Activated naive CD8-positive, alpha-beta T cell treated with anti-CD3 and anti-CD28 coated beads, Interleukin-2, amount 50 U/mL, for 24 hours (primary cell): Measurements from ENCODE around the gene CORO2B.
"Not testable (repeated sequence)": the region's sequence is repeated elsewhere in the genome, so short reads cannot be mapped to it uniquely, and the experiment has no call there.

Experiments
- ATAC-seq: fragments of 150-1000 bp; cut with Tn5 transposase; one replicate; pipeline ENCODE4 v1.10.0; 2021
- DNase-seq: peaks from one replicate; pipeline ENCODE4 v3.0.0; 2021
- H3K27ac Mint-ChIP-seq: one replicate; pipeline ENCODE4 v1.8.0; 2021; ENCODE audit warnings: mild to moderate bottlenecking, mixed read lengths
- H3K27me3 Mint-ChIP-seq: one replicate; pipeline ENCODE4 v1.8.0; 2021; ENCODE audit warnings: mixed read lengths
- H3K36me3 Mint-ChIP-seq: one replicate; pipeline ENCODE4 v1.8.0; 2021; ENCODE audit warnings: low read depth, mixed read lengths
- H3K4me1 Mint-ChIP-seq: one replicate; pipeline ENCODE4 v1.8.0; 2021; ENCODE audit warnings: mixed read lengths
- H3K4me3 Mint-ChIP-seq: one replicate; pipeline ENCODE4 v1.8.0; 2021; ENCODE audit warnings: mild to moderate bottlenecking, moderate library complexity, mixed read lengths
- H3K9me3 Mint-ChIP-seq: one replicate; pipeline ENCODE4 v1.8.0; 2021; ENCODE audit warnings: mixed read lengths

The CORO2B gene

DNA sequence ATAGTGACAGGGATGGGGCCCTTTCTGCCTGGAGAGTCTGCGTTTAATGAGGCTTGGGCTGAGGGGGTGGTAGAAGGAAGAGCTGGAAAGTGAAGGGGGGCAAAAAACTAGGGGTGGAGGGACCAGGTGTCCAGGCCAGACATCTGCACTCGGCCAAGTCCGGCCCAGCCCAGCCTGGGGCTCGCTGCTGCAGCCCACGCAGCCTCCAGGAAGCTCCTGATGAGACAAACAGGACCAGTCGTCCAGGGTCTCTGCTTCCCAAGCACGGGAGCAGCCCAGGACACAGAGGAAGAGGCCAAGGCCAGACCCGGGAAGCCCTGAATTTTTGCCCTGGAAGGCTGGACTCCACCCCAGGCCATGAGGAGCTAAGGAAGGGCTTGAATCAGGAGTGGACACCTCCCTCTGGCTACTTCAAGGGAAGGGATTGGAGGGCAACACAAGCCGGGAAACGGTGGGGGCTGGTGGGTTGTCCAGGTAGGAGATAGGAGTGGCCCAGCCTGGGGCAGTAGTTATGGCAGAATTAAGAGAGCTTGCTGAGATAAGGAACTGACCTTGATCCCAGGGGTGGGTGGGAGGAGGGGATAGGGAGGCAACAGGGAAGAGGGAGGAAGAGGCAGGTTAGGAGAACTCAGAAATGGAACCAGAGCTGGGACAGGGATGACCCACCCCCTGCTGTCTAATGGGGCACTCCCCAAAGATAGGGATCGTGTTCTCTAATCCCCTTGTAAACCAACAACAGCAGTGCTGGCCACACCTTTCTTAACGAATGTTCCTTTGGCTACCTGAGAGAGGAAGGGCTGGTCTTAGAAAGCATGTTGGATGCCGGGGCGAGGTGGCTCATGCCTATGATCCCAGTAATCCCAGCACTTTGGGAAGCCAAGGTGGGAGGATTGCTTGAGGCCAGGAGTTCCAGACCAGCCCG is 152.4 kb downstream of the CORO2B start:
- peaks cover 3% of the 10 kb centered on the region for H3K4me1 Mint-ChIP-seq
- H3K4me3 Mint-ChIP-seq, result no peak overlapping the region
- no peak for DNase-seq
- H3K36me3 Mint-ChIP-seq, result no peaks in the 10 kb centered on the region
- no peak for ATAC-seq
- H3K27me3 Mint-ChIP-seq, result no peaks in the 10 kb centered on the region
- H3K27ac Mint-ChIP-seq, result no peak overlapping the region
- H3K9me3 Mint-ChIP-seq, result no peaks in the 10 kb centered on the region

DNA sequence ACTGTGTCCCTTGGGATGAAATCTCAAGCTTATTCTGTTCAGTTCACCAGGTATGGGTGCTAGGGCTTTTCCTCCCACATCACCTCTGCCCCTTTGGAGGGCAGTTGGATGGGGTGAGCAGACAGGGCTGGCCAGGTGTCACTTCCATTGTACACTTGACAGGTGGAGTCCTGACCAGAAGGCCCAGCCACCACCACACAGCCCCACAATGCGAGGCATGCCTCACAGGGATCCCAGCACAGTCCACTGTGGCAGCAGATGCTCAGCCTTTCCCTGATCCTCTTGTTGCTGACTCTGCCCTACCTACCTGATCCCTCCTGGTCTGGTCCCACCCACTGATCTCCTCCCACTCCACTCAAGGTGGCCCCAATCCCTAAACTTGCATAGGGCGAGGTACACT is 153.7 kb downstream of the CORO2B start:
- Mint-ChIP-seq H3K27ac (no peak overlapping the region), H3K27me3 (no peaks in the 10 kb centered on the region), H3K9me3 (no peaks in the 10 kb centered on the region), H3K4me1 (peaks cover 3% of the 10 kb centered on the region), H3K4me3 (no peak overlapping the region), H3K36me3 (no peaks in the 10 kb centered on the region)
- ATAC-seq (no peak), DNase-seq (no peak)

DNA sequence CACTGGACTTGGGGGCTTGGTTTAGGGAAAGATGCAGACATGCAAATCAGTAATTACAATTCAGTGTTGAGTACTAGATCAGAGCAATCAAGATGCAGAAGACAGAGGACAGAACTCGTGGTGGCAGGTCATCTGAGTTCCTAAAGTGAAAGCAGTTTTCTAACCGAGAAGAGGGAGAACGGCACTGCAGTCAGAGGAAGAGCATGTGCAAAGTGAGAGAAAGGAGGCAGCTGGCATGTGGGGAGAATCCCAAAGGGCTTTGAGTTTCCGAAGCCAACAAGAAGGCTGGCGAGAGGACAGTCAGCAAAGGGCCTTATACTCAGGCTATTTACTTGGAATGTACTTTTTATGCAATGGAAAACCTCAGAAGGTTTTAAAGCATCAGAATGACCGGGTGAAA is 154.9 kb downstream of the CORO2B start:
- no peaks in the 10 kb centered on the region for H3K36me3 Mint-ChIP-seq
- DNase-seq (no peak), ATAC-seq (no peak)
- H3K27ac Mint-ChIP-seq, result no peak overlapping the region
- no peaks in the 10 kb centered on the region for H3K27me3 Mint-ChIP-seq
- H3K9me3 Mint-ChIP-seq, result no peaks in the 10 kb centered on the region
- peaks cover 3% of the 10 kb centered on the region for H3K4me1 Mint-ChIP-seq
- H3K4me3 Mint-ChIP-seq, result no peak overlapping the region

DNA sequence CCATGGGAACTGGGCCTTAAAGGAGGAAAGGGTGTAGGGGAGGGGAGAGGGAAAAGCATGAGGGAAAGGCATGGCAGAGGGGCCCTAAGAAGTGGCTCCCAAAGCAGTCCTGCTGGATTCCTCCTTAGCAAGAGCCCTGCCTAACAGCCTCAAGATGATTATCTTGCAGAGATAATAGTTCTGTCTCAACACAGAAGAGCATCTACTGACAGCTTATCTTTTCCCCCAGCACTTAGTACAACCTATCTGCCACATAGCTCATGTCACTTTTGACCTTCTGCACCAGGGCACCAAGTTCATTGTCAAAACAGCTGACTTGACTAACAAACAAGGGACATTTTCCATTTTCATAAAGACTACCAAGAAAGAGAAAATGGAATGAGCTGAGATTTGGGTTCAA is 155.6 kb downstream of the CORO2B start:
- DNase-seq, result no peak
- Mint-ChIP-seq H3K36me3 (no peaks in the 10 kb centered on the region), H3K4me3 (no peak overlapping the region), H3K9me3 (no peaks in the 10 kb centered on the region), H3K27ac (no peak overlapping the region), H3K4me1 (peaks cover 3% of the 10 kb centered on the region), H3K27me3 (no peaks in the 10 kb centered on the region)
- no peak for ATAC-seq

DNA sequence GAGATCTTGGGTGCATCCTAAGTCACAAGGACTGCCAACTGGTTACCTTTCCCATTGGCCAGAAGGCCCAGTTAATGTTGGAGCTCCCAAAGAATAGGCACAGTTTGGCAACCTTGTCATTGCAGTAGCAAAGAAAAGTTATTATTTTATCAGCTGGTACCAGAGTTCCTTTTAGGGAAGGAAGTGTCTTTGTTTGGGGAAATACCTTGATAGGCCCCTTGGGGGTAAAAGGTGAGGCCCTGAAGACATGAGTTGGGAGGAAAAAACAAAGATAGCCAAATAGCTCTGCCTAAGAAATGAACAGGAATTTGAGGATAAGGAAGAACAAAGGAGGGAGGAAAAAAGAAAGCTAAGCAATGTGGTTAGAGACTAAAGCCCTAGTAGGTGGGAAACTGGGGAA is 156.1 kb downstream of the CORO2B start:
- Mint-ChIP-seq H3K36me3 (no peaks in the 10 kb centered on the region), H3K4me3 (no peak overlapping the region), H3K27ac (no peak overlapping the region), H3K9me3 (no peaks in the 10 kb centered on the region), H3K27me3 (no peaks in the 10 kb centered on the region), H3K4me1 (peaks cover 3% of the 10 kb centered on the region)
- no peak for ATAC-seq
- no peak for DNase-seq

DNA sequence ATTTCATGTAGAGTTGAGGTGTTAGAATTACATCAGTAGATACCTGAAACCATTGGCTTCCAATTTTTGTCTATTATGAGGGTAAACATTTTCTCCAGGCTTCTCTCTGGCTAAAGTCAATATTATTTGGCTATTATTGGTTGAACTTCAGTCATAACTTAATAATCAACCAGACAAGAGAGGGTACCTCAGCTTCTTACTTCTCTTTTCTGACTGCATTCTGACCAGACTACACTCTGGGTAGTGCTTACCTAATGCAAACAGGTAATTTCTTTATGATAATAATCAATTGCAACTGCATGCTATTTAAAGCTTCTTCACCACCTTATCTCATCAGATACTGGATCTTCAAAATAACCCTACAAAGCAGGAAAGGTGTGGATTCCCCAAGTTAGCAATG is 156.8 kb downstream of the CORO2B start:
- H3K4me1 Mint-ChIP-seq, result peaks cover 3% of the 10 kb centered on the region
- ATAC-seq, result no peak
- no peaks in the 10 kb centered on the region for H3K27me3 Mint-ChIP-seq
- H3K4me3 Mint-ChIP-seq, result no peak overlapping the region
- no peaks in the 10 kb centered on the region for H3K36me3 Mint-ChIP-seq
- DNase-seq, result no peak
- H3K9me3 Mint-ChIP-seq, result no peaks in the 10 kb centered on the region
- no peak overlapping the region for H3K27ac Mint-ChIP-seq

DNA sequence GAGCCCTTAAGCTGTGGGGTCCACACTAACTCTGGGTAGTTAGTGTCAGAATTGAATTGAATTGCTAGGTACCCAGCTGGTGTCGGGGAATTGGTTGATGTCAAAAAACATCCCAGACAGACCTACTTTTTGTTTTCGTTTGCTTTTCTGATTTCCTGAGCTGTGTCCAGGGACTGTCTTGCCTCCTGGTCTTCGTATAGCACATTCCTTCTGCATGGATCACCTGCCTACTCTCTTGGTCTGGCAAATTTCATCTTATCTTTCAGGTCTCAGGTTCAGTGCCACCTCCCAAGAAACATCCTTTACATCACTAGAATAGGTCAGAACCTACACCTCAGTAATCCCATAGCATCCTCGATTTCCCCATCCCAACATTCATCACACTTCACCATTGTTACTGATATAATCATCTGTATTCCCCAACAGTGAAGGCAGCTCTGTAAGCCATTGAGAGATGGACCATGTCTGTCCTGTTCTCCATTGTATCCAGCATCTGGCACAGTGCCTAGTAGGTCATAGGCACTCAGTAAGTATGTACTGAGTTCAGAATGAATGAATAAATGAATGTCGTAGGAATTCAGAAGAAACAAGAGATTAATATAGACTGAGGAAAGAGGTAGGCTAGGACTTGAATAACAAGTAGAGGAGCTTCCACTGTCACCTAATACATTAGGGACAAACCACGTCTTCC is 160.7 kb downstream of the CORO2B start:
- no peak overlapping the region for H3K27ac Mint-ChIP-seq
- H3K27me3 Mint-ChIP-seq, result no peaks in the 10 kb centered on the region
- DNase-seq, result no peak
- no peaks in the 10 kb centered on the region for H3K36me3 Mint-ChIP-seq
- no peaks in the 10 kb centered on the region for H3K9me3 Mint-ChIP-seq
- H3K4me3 Mint-ChIP-seq, result no peak overlapping the region
- no peaks in the 10 kb centered on the region for H3K4me1 Mint-ChIP-seq
- no peak for ATAC-seq

DNA sequence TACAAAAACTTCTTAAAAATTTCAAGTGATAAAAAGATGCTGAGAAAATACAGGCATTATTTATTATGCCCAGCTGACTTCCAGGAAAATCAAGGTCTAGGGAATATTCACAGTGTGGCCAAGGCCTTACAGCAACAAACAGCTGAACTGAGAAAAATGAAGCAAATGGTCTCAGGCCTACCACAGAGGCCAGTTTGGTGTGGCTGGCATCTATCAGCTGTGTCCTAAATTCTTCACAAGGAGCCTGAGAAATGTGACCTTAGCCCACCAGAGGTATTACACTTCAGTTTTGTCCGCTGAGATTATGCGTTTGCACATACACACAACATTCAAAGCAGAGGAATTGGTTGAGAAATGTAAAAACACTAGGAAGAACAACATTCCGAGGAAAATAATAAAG is 164.5 kb downstream of the CORO2B start:
- no peak for ATAC-seq

DNA sequence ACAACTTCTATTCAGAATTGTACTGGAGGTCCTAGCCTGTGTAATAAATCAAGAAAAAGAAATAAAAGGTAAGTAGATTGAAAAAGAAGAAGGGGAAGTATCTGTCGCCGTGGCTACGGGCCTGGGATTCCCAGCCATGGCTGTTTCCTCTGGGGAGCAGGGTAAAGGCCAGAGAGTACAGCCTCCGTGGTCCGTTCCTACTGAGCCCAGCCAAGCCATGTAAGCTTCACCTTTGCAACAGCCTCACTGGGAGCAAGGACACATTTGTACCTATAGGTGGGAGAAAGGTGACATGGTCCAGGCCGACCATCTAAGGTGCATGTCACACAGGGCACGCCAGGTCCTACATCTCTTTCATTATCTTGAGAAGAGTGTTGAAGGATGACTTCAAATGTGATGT is 170.6 kb downstream of the CORO2B start:
- H3K4me1 Mint-ChIP-seq, result peaks cover 2% of the 10 kb centered on the region
- no peaks in the 10 kb centered on the region for H3K36me3 Mint-ChIP-seq
- no peak overlapping the region for H3K4me3 Mint-ChIP-seq
- H3K27me3 Mint-ChIP-seq, result no peaks in the 10 kb centered on the region
- DNase-seq, result no peak
- no peaks in the 10 kb centered on the region for H3K9me3 Mint-ChIP-seq
- no peak overlapping the region for H3K27ac Mint-ChIP-seq
- ATAC-seq, result no peak

More for the DNA sequence above, 164.5 kb downstream of the CORO2B start:
- no peaks in the 10 kb centered on the region for H3K36me3 Mint-ChIP-seq
- no peaks in the 10 kb centered on the region for H3K27me3 Mint-ChIP-seq
- no peaks in the 10 kb centered on the region for H3K9me3 Mint-ChIP-seq
- no peak overlapping the region for H3K27ac Mint-ChIP-seq
- no peak overlapping the region for H3K4me3 Mint-ChIP-seq
- no peaks in the 10 kb centered on the region for H3K4me1 Mint-ChIP-seq
- no peak for DNase-seq

DNA sequence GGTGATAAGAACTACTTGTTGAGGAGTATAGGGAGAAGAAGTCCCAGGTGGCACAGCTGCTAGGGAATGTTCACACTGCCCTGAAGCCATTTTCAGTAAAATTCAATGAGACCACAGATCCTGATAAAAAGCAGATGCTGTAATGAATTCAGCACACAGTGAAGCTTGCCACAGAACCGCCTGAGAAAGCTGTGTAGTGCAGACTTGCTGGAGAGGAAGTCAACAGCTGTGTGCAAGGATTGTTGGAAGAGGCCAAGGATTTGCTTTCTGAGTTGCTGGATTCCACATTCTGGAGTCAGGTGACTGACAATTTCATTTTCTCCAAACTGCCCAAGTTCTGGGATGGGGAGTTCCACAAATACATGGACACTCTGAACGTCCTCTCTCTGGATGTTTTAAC is 171.0 kb downstream of the CORO2B start:
- DNase-seq, result no peak

DNA sequence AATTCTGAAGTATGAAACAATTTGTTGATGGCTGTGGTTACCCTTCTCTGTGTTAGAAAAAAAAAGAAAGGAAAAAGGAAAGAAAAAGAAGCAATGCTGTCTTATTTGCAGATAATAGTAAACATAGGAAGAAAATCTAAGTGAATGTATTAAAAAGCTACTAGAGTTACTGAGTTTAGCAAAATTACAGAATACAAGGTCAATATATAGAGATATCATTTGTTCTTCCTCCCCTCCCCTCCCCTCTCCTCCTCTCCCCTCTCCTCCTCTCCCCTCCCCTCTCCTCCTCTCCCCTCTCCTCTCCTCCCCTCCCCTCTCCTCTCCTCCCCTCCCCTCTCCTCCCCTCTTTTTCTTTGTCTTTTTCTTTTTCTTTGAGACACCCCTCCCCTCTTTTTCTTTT is 172.8 kb downstream of the CORO2B start:
- ATAC-seq, result no peak
- Mint-ChIP-seq H3K9me3 (no peaks in the 10 kb centered on the region), H3K4me3 (no peak overlapping the region), H3K36me3 (no peaks in the 10 kb centered on the region), H3K27me3 (peaks cover 4% of the 10 kb centered on the region), H3K4me1 (peaks cover 8% of the 10 kb centered on the region), H3K27ac (no peak overlapping the region)
- DNase-seq, result no peak

More for the DNA sequence above, 171.0 kb downstream of the CORO2B start:
- ATAC-seq, result no peak
- peaks cover 5% of the 10 kb centered on the region for H3K4me1 Mint-ChIP-seq
- no peak overlapping the region for H3K4me3 Mint-ChIP-seq
- no peak overlapping the region for H3K27ac Mint-ChIP-seq
- H3K36me3 Mint-ChIP-seq, result no peaks in the 10 kb centered on the region
- H3K9me3 Mint-ChIP-seq, result no peaks in the 10 kb centered on the region
- H3K27me3 Mint-ChIP-seq, result no peaks in the 10 kb centered on the region

DNA sequence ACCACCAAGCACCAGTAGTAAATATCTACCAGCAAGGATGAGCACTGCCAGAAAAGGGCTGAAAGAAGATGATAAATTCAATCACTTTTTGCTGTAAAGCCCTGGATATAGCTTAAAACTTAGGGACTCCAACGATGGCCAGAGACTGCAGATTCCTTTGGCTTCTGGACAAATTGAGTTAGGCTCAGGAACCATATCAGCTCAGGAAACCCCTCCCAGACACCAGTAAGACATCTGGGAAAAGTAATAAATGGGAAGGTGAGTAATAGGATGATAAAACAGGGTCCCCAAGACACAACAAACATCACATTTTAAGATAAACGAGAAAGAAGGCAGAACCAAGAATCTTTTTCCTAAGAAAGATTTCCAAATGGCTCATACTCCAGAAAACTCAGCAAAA is 176.9 kb downstream of the CORO2B start:
- Mint-ChIP-seq H3K27me3 (peaks cover 6% of the 10 kb centered on the region), H3K27ac (no peak overlapping the region), H3K4me1 (peaks cover 8% of the 10 kb centered on the region), H3K9me3 (no peaks in the 10 kb centered on the region), H3K4me3 (no peak overlapping the region), H3K36me3 (no peaks in the 10 kb centered on the region)
- DNase-seq, result no peak
- ATAC-seq, result no peak

DNA sequence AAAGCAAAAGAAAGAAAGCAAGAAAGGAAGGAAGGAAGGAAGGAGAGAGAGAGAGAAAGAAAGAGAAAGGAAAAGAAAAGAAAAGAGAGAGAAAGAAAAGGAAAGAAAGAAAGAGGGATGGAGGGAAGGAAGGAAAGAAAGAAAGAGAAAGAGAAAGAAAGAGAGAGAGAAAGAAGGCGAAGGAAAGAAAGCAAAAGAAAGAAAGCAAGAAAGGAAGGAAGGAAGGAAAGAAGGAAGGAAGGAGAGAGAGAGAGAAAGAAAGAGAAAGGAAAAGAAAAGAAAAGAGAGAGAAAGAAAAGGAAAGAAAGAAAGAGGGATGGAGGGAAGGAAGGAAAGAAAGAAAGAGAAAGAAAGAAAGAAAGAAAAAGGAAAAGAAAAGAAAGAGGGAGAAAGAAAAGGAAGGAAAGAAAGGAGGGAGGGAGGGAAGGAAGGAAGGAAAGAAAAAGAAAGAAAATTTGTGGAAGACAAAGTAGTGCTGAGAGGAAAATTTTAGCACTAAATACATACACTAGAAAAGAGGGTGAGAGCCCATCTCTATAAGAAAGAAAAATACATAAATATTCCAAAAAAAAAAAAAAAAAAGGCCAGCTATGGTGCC is 181.3 kb downstream of the CORO2B start:
- not testable (repeated sequence) for H3K27ac Mint-ChIP-seq, H3K4me1 Mint-ChIP-seq, ATAC-seq, H3K9me3 Mint-ChIP-seq, H3K4me3 Mint-ChIP-seq, H3K36me3 Mint-ChIP-seq, DNase-seq
- H3K27me3 Mint-ChIP-seq, result peaks cover 11% of the 10 kb centered on the region

DNA sequence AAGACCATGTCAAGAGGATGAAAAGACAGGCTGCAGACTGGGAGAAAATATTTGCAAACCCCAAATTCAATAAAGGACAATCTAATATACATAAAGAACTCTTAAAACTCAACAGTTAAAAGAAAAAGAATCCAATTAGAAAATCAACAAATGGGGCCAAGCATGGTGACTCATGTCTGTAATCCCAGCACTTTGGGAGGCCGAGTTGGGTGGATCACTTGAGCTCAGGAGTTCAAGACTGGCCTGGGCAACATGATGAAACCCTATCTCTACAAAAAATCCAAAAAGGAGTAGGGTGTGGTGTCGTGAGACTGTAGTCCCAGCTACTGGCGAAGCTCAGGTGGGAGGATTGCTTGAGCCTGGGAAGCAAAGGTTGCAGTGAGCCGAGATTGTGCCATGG is 184.3 kb downstream of the CORO2B start:
- Mint-ChIP-seq H3K4me3 (no peak overlapping the region), H3K4me1 (no peaks in the 10 kb centered on the region), H3K27me3 (peaks cover 8% of the 10 kb centered on the region), H3K27ac (no peak overlapping the region), H3K36me3 (no peaks in the 10 kb centered on the region), H3K9me3 (no peaks in the 10 kb centered on the region)
- DNase-seq, result no peak
- ATAC-seq, result no peak

DNA sequence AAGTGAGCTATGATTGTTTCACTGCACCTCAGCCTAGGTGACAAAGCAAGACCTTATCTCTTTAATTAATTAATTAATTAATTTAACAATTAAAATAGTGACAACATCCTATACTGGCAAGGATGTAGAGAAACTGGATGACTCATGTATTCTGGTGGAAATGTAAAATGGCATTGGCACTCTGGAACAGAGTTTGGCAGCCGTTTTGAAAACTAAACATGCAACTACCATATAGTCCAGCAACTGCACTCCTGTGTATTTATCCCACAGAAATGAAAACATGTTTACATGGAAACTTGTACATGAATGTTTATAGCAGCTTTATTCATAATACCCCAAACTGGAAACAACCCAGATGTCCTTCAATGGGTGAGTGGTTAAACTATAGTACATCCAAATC is 185.3 kb downstream of the CORO2B start:
- no peak for ATAC-seq
- Mint-ChIP-seq H3K36me3 (no peaks in the 10 kb centered on the region), H3K4me1 (peaks cover 3% of the 10 kb centered on the region), H3K9me3 (no peaks in the 10 kb centered on the region), H3K4me3 (no peak overlapping the region), H3K27ac (no peak overlapping the region), H3K27me3 (peaks cover 8% of the 10 kb centered on the region)
- DNase-seq, result no peak
